ENCODE measurements around the gene PIR. TPM values are rescaled to one million over a fixed set of nuclear protein-coding genes. Genes with fewer than 3 reads are reported as not detected.

The PIR gene
- polyA plus RNA-seq, 1 donor from 2014 or later, result 0.81 TPM

- Histone ChIP-seq H3K27me3 (ENCODE audit: insufficient read depth, low read depth, low read length) (no peaks in the 10 kb centered on the region), H3K4me2 (ENCODE audit: low read length) (peak within 1 kb of the TSS; percentile 70), H2AFZ (ENCODE audit: low read depth, low read length) (peak within 1 kb of the TSS; percentile 33), H3K79me2 (replicated peaks; ENCODE audit: insufficient read depth, low read length) (peaks cover 5% of the 10 kb centered on the region), H3K4me3 (ENCODE audit: low read length) (peak within 1 kb of the TSS; percentile 81), H3K9me2 (ENCODE audit: insufficient read depth, low read length) (no peaks in the 10 kb centered on the region), H3K9ac (ENCODE audit: low read length) (peak within 1 kb of the TSS; percentile 73), H3F3A (ENCODE audit: insufficient read depth, low read length, poor library complexity, severe bottlenecking) (no peaks in the 10 kb centered on the region), H3K9me3 (ENCODE audit: low read length) (no peaks in the 10 kb centered on the region), H3K27ac (ENCODE audit: low read length) (peak within 1 kb of the TSS; percentile 57), H4K20me1 (ENCODE audit: insufficient read depth) (no peaks in the 10 kb centered on the region), H3K36me3 (ENCODE audit: insufficient read depth, low read length) (no peaks in the 10 kb centered on the region)
- peak; percentile 32 for TF ChIP-seq MXI1 (conservative IDR thresholded peaks at IDR 0.05; ENCODE audit: poor library complexity, severe bottlenecking)
- TF ChIP-seq POLR2AphosphoS5 (IDR thresholded peaks at IDR 0.05), result peak; percentile 74
- TF ChIP-seq, protein P1, sequence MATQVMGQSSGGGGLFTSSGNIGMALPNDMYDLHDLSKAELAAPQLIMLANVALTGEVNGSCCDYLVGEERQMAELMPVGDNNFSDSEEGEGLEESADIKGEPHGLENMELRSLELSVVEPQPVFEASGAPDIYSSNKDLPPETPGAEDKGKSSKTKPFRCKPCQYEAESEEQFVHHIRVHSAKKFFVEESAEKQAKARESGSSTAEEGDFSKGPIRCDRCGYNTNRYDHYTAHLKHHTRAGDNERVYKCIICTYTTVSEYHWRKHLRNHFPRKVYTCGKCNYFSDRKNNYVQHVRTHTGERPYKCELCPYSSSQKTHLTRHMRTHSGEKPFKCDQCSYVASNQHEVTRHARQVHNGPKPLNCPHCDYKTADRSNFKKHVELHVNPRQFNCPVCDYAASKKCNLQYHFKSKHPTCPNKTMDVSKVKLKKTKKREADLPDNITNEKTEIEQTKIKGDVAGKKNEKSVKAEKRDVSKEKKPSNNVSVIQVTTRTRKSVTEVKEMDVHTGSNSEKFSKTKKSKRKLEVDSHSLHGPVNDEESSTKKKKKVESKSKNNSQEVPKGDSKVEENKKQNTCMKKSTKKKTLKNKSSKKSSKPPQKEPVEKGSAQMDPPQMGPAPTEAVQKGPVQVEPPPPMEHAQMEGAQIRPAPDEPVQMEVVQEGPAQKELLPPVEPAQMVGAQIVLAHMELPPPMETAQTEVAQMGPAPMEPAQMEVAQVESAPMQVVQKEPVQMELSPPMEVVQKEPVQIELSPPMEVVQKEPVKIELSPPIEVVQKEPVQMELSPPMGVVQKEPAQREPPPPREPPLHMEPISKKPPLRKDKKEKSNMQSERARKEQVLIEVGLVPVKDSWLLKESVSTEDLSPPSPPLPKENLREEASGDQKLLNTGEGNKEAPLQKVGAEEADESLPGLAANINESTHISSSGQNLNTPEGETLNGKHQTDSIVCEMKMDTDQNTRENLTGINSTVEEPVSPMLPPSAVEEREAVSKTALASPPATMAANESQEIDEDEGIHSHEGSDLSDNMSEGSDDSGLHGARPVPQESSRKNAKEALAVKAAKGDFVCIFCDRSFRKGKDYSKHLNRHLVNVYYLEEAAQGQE (IDR thresholded peaks at IDR 0.05; ENCODE audit: borderline replicate concordance), result peak; percentile 45
- TF ChIP-seq, protein P2, sequence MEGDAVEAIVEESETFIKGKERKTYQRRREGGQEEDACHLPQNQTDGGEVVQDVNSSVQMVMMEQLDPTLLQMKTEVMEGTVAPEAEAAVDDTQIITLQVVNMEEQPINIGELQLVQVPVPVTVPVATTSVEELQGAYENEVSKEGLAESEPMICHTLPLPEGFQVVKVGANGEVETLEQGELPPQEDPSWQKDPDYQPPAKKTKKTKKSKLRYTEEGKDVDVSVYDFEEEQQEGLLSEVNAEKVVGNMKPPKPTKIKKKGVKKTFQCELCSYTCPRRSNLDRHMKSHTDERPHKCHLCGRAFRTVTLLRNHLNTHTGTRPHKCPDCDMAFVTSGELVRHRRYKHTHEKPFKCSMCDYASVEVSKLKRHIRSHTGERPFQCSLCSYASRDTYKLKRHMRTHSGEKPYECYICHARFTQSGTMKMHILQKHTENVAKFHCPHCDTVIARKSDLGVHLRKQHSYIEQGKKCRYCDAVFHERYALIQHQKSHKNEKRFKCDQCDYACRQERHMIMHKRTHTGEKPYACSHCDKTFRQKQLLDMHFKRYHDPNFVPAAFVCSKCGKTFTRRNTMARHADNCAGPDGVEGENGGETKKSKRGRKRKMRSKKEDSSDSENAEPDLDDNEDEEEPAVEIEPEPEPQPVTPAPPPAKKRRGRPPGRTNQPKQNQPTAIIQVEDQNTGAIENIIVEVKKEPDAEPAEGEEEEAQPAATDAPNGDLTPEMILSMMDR (IDR thresholded peaks at IDR 0.05; ENCODE audit: poor library complexity, severe bottlenecking), result no peak
Observed at GRCh38 chrX:15335135-15336022, 157.8 kb downstream of the PIR start, which contains the start of gene PIGA. Gene PIGA, minus strand, starts transcription at chrX:15335523. Its CDS starts 3,593 bp downstream, at chrX:15331930.

Other genes starting within 250 kb of the PIR start
- gene ASB9, start 223.2 kb downstream of the PIR start, polyA plus RNA-seq, result not detected in 2 replicates
- not detected in 2 replicates for gene ASB11, start 177.7 kb downstream of the PIR start, polyA plus RNA-seq
- gene PIGA, start 157.8 kb downstream of the PIR start, polyA plus RNA-seq, result 17.5 and 20.7 TPM in 2 replicates
- not detected in 2 replicates for gene VEGFD, start 108.9 kb downstream of the PIR start, polyA plus RNA-seq
- not detected in 2 replicates for gene BMX, start 7.5 kb upstream of the PIR start, polyA plus RNA-seq
- gene ACE2, start 107.6 kb upstream of the PIR start, polyA plus RNA-seq, result 0.64 TPM in 1 of 2 replicates, not detected in the other
- 1.1 and 2.2 TPM in 2 replicates for gene CLTRN, start 171.5 kb upstream of the PIR start, polyA plus RNA-seq
- 2.7 and 10.3 TPM in 2 replicates for gene CA5B, start 244.9 kb upstream of the PIR start, polyA plus RNA-seq

All from neural cell (in vitro differentiated cells).